Fibroblast of upper back skin (primary cell): ENCODE measurements around the gene ITIH3.

Source experiments
- DNase-seq: peaks from one replicate; pipeline ENCODE4 v3.0.0-alpha.2; 2013

Gene ITIH3

GRCh38 chr3:52793702-52794611 lies 639 bp upstream of the ITIH3 start:
- no peak for DNase-seq

GRCh38 chr3:52795298-52795900 lies 803 bp downstream of the ITIH3 start:
- no peak for DNase-seq

GRCh38 chr3:52796411-52796810 lies 1.8 kb downstream of the ITIH3 start:
- DNase-seq = no peak

GRCh38 chr3:52798376-52798977 lies 3.9 kb downstream of the ITIH3 start:
- DNase-seq = peak; percentile 19

- DNase-seq = no peak
Observed at GRCh38 chr3:52798978-52799476, 4.4 kb downstream of the ITIH3 start.

- no peak for DNase-seq
Observed at GRCh38 chr3:52800079-52800478, 5.5 kb downstream of the ITIH3 start.

GRCh38 chr3:52801839-52802238 lies 7.2 kb downstream of the ITIH3 start:
- DNase-seq = peak; percentile 22

GRCh38 chr3:52805270-52806039 lies 10.9 kb downstream of the ITIH3 start:
- DNase-seq = no peak

- DNase-seq = no peak
Observed at GRCh38 chr3:52809149-52809548, 14.6 kb downstream of the ITIH3 start.

- no peak for DNase-seq
Observed at GRCh38 chr3:52809662-52810377, 15.2 kb downstream of the ITIH3 start.

- no peak for DNase-seq
Observed at GRCh38 chr3:52810923-52811322, 16.3 kb downstream of the ITIH3 start.

- DNase-seq = no peak
Observed at GRCh38 chr3:52811452-52812011, 16.9 kb downstream of the ITIH3 start.

GRCh38 chr3:52813810-52814209 lies 19.2 kb downstream of the ITIH3 start:
- DNase-seq = no peak

GRCh38 chr3:52816199-52816598 lies 21.6 kb downstream of the ITIH3 start:
- DNase-seq = no peak

- DNase-seq = no peak
Observed at GRCh38 chr3:52816654-52817053, 22.1 kb downstream of the ITIH3 start.

GRCh38 chr3:52817221-52817620 lies 22.6 kb downstream of the ITIH3 start:
- DNase-seq = no peak

GRCh38 chr3:52817860-52818259 lies 23.3 kb downstream of the ITIH3 start:
- no peak for DNase-seq

GRCh38 chr3:52819936-52820335 lies 25.3 kb downstream of the ITIH3 start:
- DNase-seq = no peak

GRCh38 chr3:52820736-52821135 lies 26.1 kb downstream of the ITIH3 start:
- DNase-seq = peak; percentile 8

GRCh38 chr3:52822363-52822762 lies 27.8 kb downstream of the ITIH3 start:
- DNase-seq = no peak

GRCh38 chr3:52824037-52824436 lies 29.4 kb downstream of the ITIH3 start:
- no peak for DNase-seq

GRCh38 chr3:52827441-52827840 lies 32.8 kb downstream of the ITIH3 start:
- DNase-seq = peak; percentile 10
